HG03439 (cell line): ENCODE data around the gene KIF20B.

ENCODE experiments used
- ATAC-seq: cut with Tn5 transposase; IDR thresholded peaks from one replicate; pipeline ENCODE4 v1.9.1; 2021; ENCODE audit warnings: mild to moderate bottlenecking, moderate library complexity; ENCODE audit not compliant: unreplicated experiment

The KIF20B gene

DNA sequence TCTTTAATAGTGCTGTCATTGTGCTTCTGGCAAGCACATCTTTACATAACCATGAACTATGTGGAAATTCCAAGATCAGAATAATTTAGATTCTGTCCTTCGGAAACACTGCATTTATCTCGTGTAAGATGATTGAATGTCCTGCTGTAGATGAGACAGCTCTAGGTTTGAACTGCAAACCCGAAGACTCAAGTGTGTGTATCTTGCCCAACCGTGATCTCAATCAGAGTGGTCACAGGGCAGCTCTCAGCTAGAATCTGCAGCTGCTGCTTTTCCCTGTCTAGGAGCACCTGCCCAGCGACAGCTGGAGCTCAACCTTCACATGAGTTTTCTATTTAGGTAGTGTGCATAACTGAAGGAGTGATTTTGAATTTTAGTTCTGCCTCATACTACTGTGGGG lies 17.5 kb upstream of the KIF20B start:
- ATAC-seq = no peak

DNA sequence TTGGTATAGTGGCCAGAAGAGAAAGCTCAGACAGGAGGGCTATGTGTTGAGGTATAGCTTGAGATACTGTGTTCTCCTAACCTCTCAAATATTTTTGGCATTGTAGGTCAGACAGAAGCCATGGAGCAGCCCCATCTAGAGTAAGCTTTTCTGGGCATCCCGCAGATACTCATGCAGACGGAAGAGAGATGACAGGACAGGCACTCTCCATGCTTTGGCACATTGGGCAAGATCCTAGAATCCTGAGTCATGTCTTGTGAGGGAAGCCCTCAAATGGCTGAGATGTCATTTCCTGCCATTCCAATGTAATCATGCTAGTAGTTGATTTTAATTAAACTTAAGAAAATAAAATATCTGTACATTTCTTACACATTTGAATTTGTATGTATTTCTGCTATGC lies 16.8 kb upstream of the KIF20B start:
- no peak for ATAC-seq

DNA sequence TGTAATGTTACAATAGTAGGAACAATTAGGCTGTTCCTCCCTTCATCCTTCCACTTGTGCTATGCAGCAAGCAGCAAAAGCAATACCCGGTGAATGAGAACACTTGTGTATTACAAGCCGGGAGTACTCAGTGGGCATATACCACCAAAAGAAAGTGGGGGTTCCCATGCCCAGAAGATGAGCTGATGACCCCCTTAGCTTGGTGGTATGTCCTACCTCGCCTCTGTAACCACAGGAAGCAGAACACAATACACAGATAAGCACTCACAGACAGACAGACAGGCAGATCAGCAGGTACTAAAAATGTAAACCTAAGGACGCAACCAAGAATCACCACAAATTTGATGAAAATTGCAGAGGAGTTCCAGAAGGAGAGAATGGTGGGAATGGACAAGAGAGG lies 15.5 kb upstream of the KIF20B start:
- ATAC-seq = no peak

DNA sequence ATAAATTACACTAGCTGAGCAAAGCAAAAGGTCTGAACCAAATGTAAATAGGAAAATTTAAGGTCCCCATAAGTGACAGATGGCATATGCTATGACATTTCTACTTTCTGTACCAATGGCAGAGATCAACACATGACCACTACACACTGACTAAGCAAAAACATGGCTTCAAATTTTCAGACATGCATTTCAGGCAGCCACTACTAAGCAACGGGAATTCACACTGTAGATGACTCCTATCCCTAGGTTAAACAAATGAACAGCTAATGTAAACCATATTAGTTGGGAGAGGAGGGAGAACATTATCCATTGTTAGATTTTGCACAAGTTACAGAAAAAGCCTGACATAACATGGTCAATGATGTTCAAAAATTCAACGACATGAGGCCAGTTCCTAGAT lies 11.4 kb upstream of the KIF20B start:
- no peak for ATAC-seq

DNA sequence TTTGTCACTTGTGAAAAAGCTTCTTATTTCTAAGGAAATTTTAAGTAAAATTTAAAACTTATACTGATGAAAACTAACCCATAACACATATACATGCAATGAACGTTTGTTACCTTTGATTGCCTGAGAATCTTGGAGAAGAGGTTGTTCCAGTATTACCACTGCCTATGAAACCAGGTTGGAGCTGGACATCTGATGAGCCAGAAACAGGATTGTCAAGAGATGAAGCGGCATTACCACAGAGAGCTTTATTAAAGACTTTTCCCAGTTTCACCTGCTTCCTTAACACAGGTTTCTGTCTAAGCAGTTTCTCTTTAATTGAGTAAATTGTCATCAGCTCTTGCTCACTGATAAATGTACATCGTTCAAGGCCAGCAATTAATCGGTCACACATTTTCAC lies 9.0 kb upstream of the KIF20B start:
- ATAC-seq = no peak

DNA sequence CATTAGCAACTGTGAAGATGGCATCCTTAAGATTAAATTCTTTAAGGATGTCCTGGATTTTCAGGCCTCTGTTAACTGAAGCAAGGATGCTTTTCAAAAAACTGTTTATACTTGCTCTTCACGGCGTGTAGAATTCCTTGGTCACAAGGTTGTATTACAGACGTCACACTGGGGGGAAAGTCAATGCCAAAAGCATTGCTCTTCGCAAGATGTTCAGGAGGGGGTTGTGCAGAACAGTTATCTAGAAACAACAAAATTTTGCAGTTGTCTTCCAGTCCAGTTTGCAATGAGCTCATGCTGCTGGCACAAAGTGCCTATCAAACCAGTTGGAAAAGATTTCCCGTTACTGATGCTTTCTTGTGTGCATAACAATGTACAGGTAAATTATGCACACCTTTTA lies 8.2 kb upstream of the KIF20B start:
- ATAC-seq = no peak

DNA sequence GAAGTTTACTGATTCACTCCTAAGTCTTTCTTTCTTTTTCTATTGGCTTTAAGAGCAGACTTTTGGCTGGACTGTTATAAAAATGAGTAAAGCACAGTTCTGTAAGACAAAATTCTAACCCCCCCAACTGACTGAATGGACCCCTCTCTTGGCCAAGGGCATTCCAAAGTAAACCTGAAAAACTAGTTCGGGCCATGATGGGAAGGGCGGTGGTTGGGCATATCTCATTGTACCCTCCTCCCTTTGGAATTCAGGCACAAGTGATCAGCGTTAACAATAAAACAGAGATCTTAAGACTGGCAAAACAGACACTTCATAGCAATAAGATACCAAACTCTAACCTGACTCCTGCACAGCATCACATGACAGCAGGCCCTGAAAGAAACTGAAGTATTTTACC lies 6.1 kb upstream of the KIF20B start:
- no peak for ATAC-seq

DNA sequence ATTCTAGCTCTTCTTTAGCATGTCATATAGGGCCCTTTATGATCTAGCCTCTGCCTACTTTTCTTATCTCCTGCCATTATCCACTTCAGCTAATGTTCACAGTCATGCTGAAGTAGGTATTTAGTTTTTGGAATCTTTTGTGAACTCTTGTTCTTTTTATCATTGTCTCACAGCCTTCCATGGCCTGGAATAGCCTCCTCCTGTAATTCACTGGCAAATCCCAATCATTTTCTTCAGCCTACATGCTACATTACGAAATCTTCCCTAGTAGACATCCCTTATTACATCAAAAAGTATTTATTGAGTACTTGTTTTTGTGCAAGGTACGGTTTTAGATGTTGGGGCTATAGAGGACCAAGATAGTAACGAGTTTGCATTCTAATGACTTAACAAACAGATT lies 3.4 kb upstream of the KIF20B start:
- no peak for ATAC-seq

DNA sequence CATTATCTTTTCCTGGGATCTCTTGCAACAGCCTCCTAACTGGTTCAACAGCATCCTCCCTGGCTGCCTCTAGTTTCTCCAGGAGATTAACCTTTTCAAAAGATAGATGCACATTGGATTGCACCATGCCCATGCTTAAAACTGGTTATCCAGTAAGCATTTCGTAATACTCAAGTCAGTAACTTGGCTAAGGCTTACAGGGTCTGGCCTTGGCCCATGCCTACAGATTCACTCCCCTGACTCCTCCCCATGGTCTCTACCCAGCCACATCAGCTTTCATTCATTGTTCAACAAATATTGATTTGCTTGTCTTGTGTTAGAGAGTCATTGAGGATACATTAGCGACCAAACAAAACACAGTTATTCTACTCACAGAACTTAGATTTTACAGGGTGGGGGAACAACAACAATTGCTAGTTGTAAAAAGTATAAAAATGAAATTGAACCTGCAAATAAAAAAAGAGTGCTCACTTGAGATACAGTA lies 1.8 kb upstream of the KIF20B start:
- ATAC-seq = no peak

DNA sequence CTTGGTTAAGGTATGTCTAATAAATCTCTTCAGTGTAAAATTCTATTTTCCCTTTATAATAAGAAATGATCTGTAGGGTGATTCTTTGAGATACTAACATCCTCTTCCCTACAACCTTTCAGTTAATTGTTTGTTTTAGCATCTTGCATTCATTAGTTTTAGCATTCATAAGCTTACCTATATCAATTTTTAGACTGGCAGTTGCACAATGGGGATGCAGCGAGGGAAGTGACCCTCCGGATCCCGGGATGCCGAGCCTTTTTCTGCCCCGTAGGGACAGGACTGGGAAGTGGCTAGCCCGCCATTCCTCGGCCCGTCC lies 508 bp upstream of the KIF20B start:
- no peak for ATAC-seq

DNA sequence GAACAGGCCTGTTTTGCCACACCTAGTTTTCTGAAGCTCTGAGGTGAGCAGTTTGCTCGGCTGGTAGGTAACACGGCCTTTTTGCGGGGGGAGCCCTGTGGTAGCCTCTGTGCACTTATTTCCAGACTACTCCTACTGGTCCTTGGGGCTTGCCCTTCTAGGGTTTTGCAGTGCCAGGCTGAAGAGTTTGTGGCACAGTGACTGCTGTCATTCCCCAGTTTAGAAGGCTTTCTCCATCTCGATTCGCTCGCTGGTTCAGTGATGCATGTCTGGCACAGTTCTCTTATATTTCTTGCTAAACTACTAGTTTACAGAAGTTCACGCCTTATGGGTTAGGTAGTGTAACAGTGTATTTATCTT lies 711 bp downstream of the KIF20B start:
- ATAC-seq = no peak

DNA sequence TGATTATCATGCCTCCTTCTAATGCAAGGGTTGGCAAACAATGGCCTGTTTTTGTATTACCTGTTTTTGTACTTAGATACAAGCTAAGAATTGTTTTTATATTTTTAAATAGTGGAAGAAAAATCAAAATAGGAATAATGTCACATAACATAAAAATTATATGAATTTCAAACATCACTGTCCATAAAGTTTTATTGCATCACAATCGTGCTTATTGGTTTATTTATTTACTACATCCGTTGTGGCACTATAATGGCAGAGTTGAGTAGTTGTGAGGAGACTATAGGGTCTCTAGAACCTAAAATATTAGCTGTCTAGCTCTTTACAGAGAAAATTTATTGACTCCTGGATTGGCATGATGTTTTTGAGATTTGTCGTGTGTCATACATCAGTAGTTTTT lies 4.1 kb downstream of the KIF20B start:
- ATAC-seq = no peak

DNA sequence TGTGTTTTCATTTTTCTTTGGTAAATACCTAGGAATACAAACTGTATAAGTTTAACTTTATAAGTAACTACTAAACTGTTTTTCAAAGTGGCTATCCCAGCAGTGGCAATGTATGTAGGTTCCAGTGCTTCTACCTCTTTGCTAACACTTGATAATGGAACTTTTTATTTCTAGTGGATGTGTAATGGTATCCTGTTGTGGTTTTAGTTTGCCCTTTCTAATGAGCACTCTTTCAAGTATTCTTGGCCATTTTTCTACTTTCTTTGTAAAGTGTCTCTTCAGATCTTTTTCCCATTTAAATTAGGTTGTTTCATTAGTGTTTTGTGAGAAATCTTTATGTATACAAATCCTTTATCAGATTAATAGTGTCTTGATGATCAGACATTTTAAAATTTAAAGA lies 4.6 kb downstream of the KIF20B start:
- no peak for ATAC-seq

DNA sequence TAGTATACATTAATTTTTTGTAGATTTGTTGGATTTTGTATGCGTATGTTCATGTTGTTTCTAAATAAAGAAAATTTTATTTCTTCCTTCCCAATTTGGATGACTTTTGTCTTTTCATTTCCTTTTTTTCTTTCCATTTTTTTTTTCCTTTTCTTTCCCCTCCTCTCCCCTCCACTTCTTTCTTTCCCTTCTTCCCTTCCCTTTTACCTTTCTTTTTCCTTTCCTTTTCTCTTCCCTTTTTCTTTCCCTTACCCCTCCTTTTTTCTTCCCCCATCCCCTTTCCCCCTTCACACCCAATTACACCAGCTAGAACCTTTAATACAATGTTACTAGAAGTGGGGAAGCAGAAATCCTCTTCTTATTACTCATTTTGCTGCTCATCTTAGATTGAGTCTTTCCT lies 6.0 kb downstream of the KIF20B start:
- no peak for ATAC-seq

DNA sequence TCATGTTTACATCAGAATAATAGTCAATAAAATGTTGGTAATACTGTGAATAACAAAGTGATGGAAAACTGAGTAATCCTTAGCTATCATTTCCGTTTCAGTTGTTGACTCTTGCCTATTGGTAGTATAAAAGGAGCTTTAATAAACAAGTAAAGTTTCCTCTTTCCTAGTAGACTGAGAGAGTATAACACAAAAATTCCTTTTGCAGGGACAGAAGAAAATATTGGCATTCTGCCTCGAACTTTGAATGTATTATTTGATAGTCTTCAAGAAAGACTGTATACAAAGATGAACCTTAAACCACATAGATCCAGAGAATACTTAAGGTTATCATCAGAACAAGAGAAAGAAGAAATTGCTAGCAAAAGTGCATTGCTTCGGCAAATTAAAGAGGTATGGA lies 9.4 kb downstream of the KIF20B start:
- ATAC-seq = no peak

DNA sequence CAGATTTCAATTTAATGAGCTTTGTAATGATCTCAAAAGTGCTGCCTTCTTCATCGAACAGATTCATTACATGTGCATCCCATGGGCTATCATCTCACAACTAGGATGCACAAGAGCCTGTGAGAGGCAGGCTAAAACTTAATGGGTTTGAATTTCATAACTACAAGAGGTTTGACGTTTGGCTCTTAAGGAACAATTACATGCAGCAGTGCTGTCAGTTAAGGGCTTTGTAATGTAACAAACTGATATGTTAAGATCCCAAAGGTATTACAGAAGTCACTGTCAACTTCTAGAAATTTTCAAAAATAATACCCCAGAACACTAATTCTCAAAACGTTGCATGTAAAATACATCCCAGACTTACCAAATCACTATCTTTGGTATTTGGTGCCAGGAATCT lies 33.2 kb downstream of the KIF20B start:
- no peak for ATAC-seq

DNA sequence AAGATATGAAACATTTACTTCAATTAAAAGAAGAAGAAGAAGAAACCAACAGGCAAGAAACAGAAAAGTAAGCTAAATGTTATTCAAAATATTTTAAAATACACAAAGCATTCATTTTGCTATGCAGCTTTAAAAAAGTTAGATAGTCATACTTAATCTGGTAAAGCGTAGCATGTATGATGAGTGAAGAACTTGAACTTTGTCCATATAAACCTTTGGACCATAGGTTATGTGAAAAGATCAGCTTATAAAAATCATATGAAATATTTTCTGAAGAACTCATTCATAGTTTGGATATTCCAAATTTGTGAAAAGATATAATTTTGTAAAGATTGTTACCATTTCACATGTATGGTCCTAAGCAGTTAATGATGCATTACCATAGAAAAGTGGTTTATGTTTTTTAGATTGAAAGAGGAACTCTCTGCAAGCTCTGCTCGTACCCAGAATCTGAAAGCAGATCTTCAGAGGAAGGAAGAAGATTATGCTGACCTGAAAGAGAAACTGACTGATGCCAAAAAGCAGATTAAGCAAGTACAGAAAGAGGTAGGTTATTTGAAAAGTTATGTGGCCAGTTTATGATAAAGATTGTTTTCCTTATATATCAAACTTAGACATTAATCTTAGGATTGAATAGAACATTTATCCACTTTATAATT lies 37.3 kb downstream of the KIF20B start:
- peak; percentile 84 for ATAC-seq

DNA sequence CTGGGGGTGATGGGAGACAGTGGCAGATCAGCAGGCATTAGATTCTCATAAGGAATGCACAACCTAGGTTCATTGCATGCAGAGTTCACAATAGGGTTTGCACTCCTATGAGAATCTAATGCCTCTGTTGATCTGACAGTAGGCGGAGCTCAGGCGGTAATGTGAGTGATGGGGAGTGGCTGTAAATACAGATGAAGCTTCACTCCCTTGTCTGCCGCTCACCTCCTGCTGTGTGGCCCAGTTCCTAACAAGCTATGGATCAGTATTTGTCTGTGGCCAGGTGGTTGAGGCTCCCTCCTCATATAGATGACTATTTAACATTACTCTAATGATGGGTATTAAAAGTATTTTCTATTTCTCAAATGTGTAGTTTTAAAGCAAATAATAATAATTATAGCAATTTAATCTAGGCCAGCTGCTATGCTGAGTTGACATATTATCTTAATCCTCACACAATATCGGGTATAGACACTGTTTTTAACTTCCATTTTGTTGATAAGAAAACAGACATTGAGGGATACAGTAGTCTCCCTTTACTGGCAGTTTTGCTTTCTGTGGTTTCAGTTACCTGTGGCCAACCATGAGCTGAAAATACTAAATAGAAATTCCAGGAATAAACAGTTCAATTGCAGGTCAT lies 39.9 kb downstream of the KIF20B start:
- ATAC-seq = no peak

DNA sequence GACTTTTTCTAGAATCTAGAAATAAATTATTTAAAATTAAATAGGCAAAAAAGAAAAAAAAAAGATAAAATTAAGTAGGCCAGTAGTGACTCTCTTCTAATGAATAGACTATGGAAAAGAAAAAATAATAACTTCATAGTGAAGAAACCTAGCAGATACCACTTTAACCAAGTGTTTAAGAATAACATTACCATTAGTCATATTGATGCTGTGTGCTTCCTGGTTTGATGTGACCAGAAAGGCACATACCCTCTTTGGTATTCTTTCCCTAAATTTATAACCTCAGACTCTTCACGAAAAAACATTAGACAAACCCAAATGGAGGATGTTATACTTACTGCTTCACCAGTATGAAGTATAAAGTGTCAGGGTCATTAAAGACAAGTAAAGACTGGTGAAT lies 42.6 kb downstream of the KIF20B start:
- no peak for ATAC-seq

DNA sequence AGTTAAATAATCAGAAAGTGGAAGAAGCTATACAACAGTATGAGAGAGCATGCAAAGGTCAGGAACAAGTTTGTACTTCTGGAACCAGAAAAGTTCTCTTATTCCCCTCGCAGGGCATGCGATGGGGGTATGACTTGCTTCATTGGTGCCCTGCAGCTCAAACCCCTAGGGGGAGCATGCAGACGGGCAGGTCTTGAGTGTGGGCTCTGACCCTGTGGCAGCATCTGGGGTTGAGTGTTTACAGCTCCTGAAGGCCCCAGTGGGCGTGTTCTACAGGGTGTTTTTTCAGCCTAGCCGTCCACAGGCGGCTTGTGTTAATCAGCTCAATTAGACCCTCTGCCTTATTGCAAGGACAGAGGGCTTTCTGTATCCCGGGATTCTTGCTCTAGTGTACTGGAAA lies 44.5 kb downstream of the KIF20B start:
- ATAC-seq = no peak

DNA sequence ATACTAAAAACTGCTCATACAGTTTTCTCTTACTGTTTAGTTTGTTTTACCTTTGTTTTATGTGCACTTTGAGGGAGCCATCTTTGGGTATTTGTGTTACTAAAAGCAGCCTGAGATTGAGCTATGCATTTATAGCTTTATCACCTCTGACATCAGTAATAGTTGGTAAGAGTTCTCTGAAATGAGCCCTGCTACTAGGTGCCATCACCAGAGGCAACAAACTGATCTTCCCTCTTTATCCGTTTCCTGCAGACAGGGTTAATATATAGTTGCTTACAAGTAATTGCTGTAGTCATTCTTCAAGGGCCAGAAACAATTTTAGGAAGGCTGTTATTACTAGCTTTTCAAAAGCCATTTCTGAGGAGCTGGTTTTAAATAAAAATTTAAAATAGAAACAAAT lies 49.1 kb downstream of the KIF20B start:
- ATAC-seq = no peak

DNA sequence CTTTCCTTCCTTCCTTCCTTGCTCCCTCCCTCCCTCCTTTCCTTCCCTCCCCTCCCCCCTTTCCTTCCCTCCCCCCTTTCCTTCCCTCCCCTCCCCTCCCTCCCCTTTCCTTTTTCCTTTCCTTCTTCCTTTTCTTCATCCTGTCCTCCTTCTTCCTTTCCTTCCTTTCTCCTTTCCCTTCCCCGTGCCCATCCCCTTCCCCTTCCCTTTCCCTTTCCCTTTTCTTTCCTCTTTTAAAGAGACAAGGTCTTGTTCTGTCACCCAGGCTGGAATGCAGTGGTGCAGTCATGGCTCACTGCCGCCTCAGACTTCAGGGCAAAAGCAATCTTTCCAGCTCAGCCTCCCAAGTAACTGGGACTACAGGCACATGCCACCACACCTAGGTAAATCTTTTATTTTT lies 54.0 kb downstream of the KIF20B start:
- ATAC-seq = no peak

DNA sequence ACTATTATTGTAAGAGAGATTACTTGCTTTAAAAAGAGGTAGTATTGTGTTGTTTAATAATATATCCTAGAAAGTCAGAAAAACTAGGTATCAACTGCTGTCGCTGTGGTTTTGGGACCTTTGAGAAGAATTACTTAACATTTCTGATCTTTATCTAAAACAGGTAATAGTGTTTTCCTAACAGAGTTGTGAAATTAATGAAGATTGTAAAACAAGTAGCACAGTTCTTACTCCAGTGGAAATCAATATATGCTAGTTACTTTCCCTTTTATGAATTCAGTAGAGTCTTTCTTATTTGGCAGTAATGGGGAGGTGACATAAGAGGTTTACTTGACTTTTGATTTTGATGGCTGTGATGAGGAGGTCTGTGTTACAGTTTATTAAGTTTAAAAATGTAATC lies 58.1 kb downstream of the KIF20B start:
- ATAC-seq = no peak
